Transverse colon (tissue), 4 donors: ENCODE data around the gene ZNF148. TPM values are rescaled to one million over a fixed set of nuclear protein-coding genes. Genes with fewer than 3 reads are reported as not detected.
"Not testable (repeated sequence)": the region's sequence is repeated elsewhere in the genome, so short reads cannot be mapped to it uniquely, and the experiment has no call there.

ENCODE experiments used
- DNase-seq: peaks from one replicate; pipeline ENCODE4 v3.0.0-alpha.2; 2019
- H3K27ac ChIP-seq, 4 donors: fragments of 200-600 bp; sonication (generic); 2 replicates each; pipeline ENCODE4 v1.5.1; 2016 to 2018; ENCODE audit warnings: inconsistent platforms in 4 of 4
- H3K27me3 ChIP-seq: fragments of 200-600 bp; sonication (generic); 2 replicates; pipeline ENCODE4 v1.5.1; 2017; ENCODE audit warnings: inconsistent platforms
- H3K36me3 ChIP-seq, 4 donors: fragments of 200-600 bp; sonication (generic); 2 replicates each; pipeline ENCODE4 v1.5.1; 2017 to 2019; ENCODE audit warnings: inconsistent platforms in 4 of 4
- H3K4me1 ChIP-seq, 4 donors: fragments of 200-600 bp; sonication (generic); 2 replicates each; pipeline ENCODE4 v1.5.1; 2017 to 2020; ENCODE audit warnings: inconsistent platforms in 4 of 4
- H3K4me3 ChIP-seq, 4 donors: fragments of 200-600 bp; sonication (generic); 1 replicate in 1 of 4; 2 replicates in 3 of 4; pipeline versions ENCODE4 v1.5.1 to v1.6.1; 2017 to 2019; ENCODE audit warnings: inconsistent platforms in 4 of 4
- H3K9me3 ChIP-seq, 2 donors: fragments of 200-600 bp; sonication (generic); 2 replicates each; pipeline ENCODE4 v1.5.1; 2017 to 2019; ENCODE audit warnings: inconsistent platforms in 2 of 2
- EP300 ChIP-seq: sonication (generic); formaldehyde crosslinking; IDR thresholded peaks from one replicate; pipeline ENCODE4 v1.6.1; 2017; ENCODE audit warnings: antibody characterized with exemption, low read depth
- POLR2A ChIP-seq: fragments of 450-650 bp; IDR thresholded peaks from one replicate; pipeline ENCODE4 v1.6.1; 2016; ENCODE audit warnings: antibody characterized with exemption, mild to moderate bottlenecking, moderate library complexity
- POLR2AphosphoS5 ChIP-seq, 3 donors: sonication (generic); formaldehyde crosslinking; IDR thresholded peaks; one replicate each; pipeline ENCODE4 v1.6.1; 2016; ENCODE audit warnings: antibody characterized with exemption in 3 of 3
- WGBS, 2 donors: methylation state at CpG; one replicate each; pipeline ENCODE4 v1.1.5; 2018; ENCODE audit warnings: low coverage in 1 of 2; 5-methylcytosine and 5-hydroxymethylcytosine counted together
- in situ Hi-C, 4 donors: fragments of 200-750 bp; cut with MboI; loops; one replicate each; pipeline versions ENCODE4 v1.15.0 to v1.15.1; 2017; ENCODE audit warnings: low sequenced_read_pairs in 3 of 4, low pct_ligation_motif_present in 1 of 4, low pct_unique_long_range_greater_than_20kb in 1 of 4
- intact Hi-C: fragments of 100-400 bp; cut with DNase I; formaldehyde crosslinking; loops from one replicate; pipeline ENCODE4 v1.15.1; 2023; ENCODE audit warnings: low total_unique reads
- total RNA-seq, 4 donors: library from RNA; depleted of rRNA; stranded (reverse); fragments of >200 nt; gene quantifications; one replicate each; pipeline ENCODE4 v1.1.0, GENCODE V29; 2016
- TF ChIP-seq, protein P1 (sequence below), 5 experiments: fragments of 200-600 bp in 3 of 5; fragments of 450-650 bp in 2 of 5; sonication (generic) in 3 of 5; IDR thresholded peaks; 1 replicate in 2 of 5; 2 replicates in 3 of 5; pipeline ENCODE4 v1.5.1; 2016 to 2017; ENCODE audit warnings: antibody characterized with exemption in 5 of 5, inconsistent platforms in 3 of 5, mild to moderate bottlenecking in 2 of 5, moderate library complexity in 1 of 5

The ZNF148 gene
- total RNA-seq, 4 donors from 2014 or later, result 23.6 to 30.3 (median 27.6) TPM

DNA sequence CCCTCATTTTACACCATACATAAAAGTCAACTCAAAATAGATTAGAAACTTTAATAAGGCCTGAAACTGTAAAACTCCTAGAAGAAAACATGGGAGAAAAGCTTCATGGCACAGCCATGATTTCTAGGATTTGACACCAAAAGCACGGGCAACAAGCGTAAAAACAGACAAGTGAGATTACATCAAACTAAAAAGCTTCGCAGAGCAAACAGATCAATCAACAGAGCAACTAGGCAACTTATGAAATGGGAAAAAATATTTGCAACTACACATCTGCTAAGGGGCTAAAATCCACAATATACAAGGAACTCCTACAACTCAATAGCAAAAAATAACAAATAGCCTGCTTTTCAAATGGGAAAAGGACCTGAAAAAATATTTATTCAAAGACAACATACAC is 26.1 kb downstream of the ZNF148 start:
- Histone ChIP-seq H3K27me3 (no peaks in the 10 kb centered on the region), H3K36me3 (no peaks in the 10 kb centered on the region), H3K9me3 (peaks cover 0 to 3% of the 10 kb centered on the region in 2 donors), H3K4me1 (peaks cover 0 to 18% (median 1%) of the 10 kb centered on the region in 4 donors), H3K4me3 (no peak overlapping the region), H3K27ac (no peak overlapping the region)
- in situ Hi-C loops (no loop called here), intact Hi-C loops (no loop called here)
- TF ChIP-seq EP300 (no peak), POLR2A (no peak), POLR2AphosphoS5 (IDR thresholded peaks at IDR 0.05) (no peak)
- TF ChIP-seq, protein P1, sequence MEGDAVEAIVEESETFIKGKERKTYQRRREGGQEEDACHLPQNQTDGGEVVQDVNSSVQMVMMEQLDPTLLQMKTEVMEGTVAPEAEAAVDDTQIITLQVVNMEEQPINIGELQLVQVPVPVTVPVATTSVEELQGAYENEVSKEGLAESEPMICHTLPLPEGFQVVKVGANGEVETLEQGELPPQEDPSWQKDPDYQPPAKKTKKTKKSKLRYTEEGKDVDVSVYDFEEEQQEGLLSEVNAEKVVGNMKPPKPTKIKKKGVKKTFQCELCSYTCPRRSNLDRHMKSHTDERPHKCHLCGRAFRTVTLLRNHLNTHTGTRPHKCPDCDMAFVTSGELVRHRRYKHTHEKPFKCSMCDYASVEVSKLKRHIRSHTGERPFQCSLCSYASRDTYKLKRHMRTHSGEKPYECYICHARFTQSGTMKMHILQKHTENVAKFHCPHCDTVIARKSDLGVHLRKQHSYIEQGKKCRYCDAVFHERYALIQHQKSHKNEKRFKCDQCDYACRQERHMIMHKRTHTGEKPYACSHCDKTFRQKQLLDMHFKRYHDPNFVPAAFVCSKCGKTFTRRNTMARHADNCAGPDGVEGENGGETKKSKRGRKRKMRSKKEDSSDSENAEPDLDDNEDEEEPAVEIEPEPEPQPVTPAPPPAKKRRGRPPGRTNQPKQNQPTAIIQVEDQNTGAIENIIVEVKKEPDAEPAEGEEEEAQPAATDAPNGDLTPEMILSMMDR (IDR thresholded peaks at IDR 0.05), result no peak
- DNase-seq, result no peak
- 92 to 94% methylated on average over 2 to 3 of the region's 3 CpGs for WGBS, 2 donors

DNA sequence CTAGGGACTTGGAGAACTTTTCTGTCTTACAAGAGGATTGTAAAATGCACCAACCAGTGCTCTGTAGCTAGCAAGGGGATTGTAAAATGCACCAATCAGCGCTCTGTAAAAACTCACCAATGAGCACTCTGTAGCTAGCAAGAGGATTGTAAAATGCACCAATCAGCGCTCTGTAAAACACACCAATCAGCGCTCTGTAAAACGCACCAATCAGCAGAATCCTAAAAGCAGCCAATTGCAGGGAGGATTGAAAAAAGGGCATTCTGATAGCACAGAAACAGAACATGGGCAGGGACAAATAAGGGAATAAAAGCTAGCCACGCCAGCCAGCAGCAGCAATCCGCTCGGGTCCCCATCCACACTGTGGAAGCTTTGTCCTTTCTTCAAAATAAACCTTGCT is 31.8 kb downstream of the ZNF148 start:
- H3K36me3 ChIP-seq, H3K27me3 ChIP-seq, H3K9me3 ChIP-seq, DNase-seq, H3K27ac ChIP-seq, H3K4me1 ChIP-seq, H3K4me3 ChIP-seq, in situ Hi-C loops, intact Hi-C loops: not testable (repeated sequence)
- WGBS, 2 donors, result 96% methylated on average over 6 of the region's 7 CpGs; no CpG with 5 or more reads in 1 of the 2 donors

DNA sequence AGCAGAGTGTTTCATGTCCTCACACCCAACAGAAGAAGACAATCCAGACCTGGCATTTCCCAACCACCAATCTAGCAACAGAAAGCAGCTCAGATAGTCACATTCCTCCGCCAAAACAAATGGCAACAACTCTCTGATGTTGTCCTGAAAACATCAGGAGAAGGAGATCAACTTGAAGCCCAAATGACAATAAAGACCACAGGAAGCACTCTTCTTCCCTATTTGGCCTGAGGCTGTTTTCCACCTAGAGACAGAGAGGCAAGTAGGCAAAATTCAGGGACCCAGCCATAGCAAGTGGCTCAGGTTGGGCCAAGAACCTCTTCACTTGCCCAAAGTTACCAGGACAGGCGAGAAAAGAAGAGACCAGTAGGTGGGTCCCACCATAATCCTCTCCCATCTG is 35.0 kb downstream of the ZNF148 start:
- no peak overlapping the region for H3K4me3 ChIP-seq
- H3K4me1 ChIP-seq, result peaks cover 0 to 14% (median 0%) of the 10 kb centered on the region in 4 donors
- WGBS, 2 donors, result 92 to 97% methylated on average over 2 of the region's 2 CpGs
- intact Hi-C loops, result no loop called here
- no peaks in the 10 kb centered on the region for H3K27me3 ChIP-seq
- in situ Hi-C loops, result no loop called here
- no peak overlapping the region for H3K27ac ChIP-seq
- no peaks in the 10 kb centered on the region for H3K36me3 ChIP-seq
- peaks cover 0 to 4% of the 10 kb centered on the region in 2 donors for H3K9me3 ChIP-seq
- TF ChIP-seq POLR2A (no peak), EP300 (no peak), POLR2AphosphoS5 (IDR thresholded peaks at IDR 0.05) (no peak)
- TF ChIP-seq, protein P1 (IDR thresholded peaks at IDR 0.05), result no peak
- no peak for DNase-seq

DNA sequence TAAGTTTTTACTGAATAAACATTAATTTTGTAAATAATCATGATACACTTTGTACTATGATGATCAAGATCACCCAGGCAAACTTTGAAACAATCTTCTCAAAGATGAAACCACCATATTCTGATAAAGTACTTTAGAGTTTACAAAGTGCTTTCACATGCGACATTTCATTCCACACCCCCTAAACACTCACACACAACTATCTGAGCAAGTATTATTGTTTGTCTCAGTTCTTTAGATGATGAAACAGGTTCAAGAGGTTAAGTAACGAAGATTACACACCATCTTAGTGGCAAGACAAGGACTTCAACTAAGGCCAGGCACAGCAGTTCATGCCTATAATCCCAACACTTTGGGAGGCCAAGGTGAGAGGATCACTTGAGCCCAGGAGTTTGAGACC is 37.6 kb downstream of the ZNF148 start:
- DNase-seq, result no peak
- intact Hi-C loops (no loop called here), in situ Hi-C loops (no loop called here)
- Histone ChIP-seq H3K36me3 (no peaks in the 10 kb centered on the region), H3K4me3 (no peak overlapping the region), H3K27me3 (no peaks in the 10 kb centered on the region), H3K9me3 (peaks cover 4 to 5% of the 10 kb centered on the region in 2 donors), H3K27ac (no peak overlapping the region), H3K4me1 (peaks cover 0 to 17% (median 1%) of the 10 kb centered on the region in 4 donors)
- no peak for TF ChIP-seq POLR2AphosphoS5 (IDR thresholded peaks at IDR 0.05)
- TF ChIP-seq POLR2A, result no peak
- TF ChIP-seq, protein P1 (IDR thresholded peaks at IDR 0.05), result no peak
- no peak for TF ChIP-seq EP300
- WGBS, 2 donors, result 71 to 76% methylated on average over 2 of the region's 2 CpGs
